Body of pancreas (tissue), 4 donors: Measurements from ENCODE around the gene NUP50. TPM values are rescaled to one million over a fixed set of nuclear protein-coding genes. Genes with fewer than 3 reads are reported as not detected.

Experiments used
- ATAC-seq: fragments of 150-250 bp; one replicate; pipeline ENCODE4 v1.9.1; 2016
- DNase-seq, 4 donors: peaks; one replicate each; pipeline ENCODE4 v3.0.0-alpha.2; 2019
- H3K27ac ChIP-seq, 4 donors: fragments of 200-600 bp; sonication (generic); 1 replicate in 3 of 4; 2 replicates in 1 of 4; pipeline versions ENCODE4 v1.5.1 to v1.6.1; 2016 to 2019; ENCODE audit warnings: mild to moderate bottlenecking in 1 of 4, mixed read lengths in 1 of 4, moderate library complexity in 1 of 4
- H3K27me3 ChIP-seq, 2 donors: fragments of 200-600 bp; sonication (generic); one replicate each; pipeline ENCODE4 v1.6.0; 2016; ENCODE audit warnings: mild to moderate bottlenecking in 1 of 2
- H3K36me3 ChIP-seq, 2 donors: fragments of 200-600 bp; sonication (generic); replicated peaks in 1 of 2; 2 replicates each; pipeline ENCODE4 v1.5.1; 2016; ENCODE audit warnings: low read depth in 2 of 2; ENCODE audit not compliant: insufficient read depth in 1 of 2
- H3K4me1 ChIP-seq: fragments of 200-600 bp; sonication (generic); one replicate; pipeline ENCODE4 v1.6.0; 2016
- H3K4me3 ChIP-seq, 2 donors: fragments of 200-600 bp; sonication (generic); 1 replicate in 1 of 2; 2 replicates in 1 of 2; pipeline ENCODE4 v1.5.1; 2016 to 2019
- H3K9me3 ChIP-seq, 3 donors: fragments of 200-600 bp; sonication (generic); 1 replicate in 2 of 3; 2 replicates in 1 of 3; pipeline ENCODE4 v1.5.1; 2016
- POLR2A ChIP-seq, 3 donors: fragments of 450-650 bp; IDR thresholded peaks; one replicate each; pipeline ENCODE4 v1.6.1; 2016; ENCODE audit warnings: antibody characterized with exemption in 3 of 3, mild to moderate bottlenecking in 2 of 3
- WGBS, 2 donors: methylation state at CpG; one replicate each; pipeline ENCODE4 v1.1.5; 2017; 5-methylcytosine and 5-hydroxymethylcytosine counted together
- intact Hi-C: fragments of 100-400 bp; cut with DNase I; formaldehyde crosslinking; loops from one replicate; pipeline ENCODE4 v1.15.1; 2023
- total RNA-seq, 2 donors: library from RNA; depleted of rRNA; stranded (reverse); fragments of >200 nt; gene quantifications; one replicate each; pipeline ENCODE4 v1.1.0, GENCODE V29; 2016
- TF ChIP-seq, protein P1 (sequence below), 7 experiments: fragments of 450-650 bp in 4 of 7; fragments of 200-600 bp in 3 of 7; sonication (generic) in 3 of 7; IDR thresholded peaks; one replicate each; pipeline ENCODE4 v1.5.1; 2016 to 2019; ENCODE audit warnings: antibody characterized with exemption in 7 of 7

Gene NUP50
- total RNA-seq, 2 donors from 2014 or later: 39.2 to 43.1 TPM

DNA sequence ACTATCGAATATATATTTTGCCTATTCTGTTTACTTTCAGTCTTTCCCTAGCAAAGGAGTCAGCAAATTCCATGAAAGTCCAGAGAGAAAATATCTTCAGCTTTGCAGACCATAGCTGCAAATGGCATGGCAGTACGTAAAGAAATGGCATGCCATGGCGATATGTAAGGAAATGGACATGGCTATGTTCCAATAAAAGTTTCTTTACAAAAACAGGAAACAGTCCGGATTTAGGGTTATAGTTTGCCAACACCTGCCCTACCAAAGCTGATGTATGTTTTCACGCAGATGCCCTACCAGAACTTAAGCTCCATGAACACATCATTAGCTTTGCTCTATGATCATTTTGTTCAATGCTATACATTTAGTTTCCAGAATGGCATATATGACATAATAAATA lies 57.5 kb downstream of the NUP50 start:
- no peak overlapping the region for H3K27ac ChIP-seq
- intact Hi-C loops: no loop called here
- H3K27me3 ChIP-seq: no peaks in the 10 kb centered on the region
- H3K4me1 ChIP-seq: peaks cover 12% of the 10 kb centered on the region
- WGBS, 2 donors: 73 to 78% methylated on average over 5 of the region's 5 CpGs
- DNase-seq (no peak), ATAC-seq (no peak)
- TF ChIP-seq POLR2A (IDR thresholded peaks at IDR 0.05): no peak
- TF ChIP-seq, protein P1, sequence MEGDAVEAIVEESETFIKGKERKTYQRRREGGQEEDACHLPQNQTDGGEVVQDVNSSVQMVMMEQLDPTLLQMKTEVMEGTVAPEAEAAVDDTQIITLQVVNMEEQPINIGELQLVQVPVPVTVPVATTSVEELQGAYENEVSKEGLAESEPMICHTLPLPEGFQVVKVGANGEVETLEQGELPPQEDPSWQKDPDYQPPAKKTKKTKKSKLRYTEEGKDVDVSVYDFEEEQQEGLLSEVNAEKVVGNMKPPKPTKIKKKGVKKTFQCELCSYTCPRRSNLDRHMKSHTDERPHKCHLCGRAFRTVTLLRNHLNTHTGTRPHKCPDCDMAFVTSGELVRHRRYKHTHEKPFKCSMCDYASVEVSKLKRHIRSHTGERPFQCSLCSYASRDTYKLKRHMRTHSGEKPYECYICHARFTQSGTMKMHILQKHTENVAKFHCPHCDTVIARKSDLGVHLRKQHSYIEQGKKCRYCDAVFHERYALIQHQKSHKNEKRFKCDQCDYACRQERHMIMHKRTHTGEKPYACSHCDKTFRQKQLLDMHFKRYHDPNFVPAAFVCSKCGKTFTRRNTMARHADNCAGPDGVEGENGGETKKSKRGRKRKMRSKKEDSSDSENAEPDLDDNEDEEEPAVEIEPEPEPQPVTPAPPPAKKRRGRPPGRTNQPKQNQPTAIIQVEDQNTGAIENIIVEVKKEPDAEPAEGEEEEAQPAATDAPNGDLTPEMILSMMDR (IDR thresholded peaks at IDR 0.05): no peak
- H3K36me3 ChIP-seq: no peaks in the 10 kb centered on the region
- H3K4me3 ChIP-seq: no peak overlapping the region
- H3K9me3 ChIP-seq: no peaks in the 10 kb centered on the region

DNA sequence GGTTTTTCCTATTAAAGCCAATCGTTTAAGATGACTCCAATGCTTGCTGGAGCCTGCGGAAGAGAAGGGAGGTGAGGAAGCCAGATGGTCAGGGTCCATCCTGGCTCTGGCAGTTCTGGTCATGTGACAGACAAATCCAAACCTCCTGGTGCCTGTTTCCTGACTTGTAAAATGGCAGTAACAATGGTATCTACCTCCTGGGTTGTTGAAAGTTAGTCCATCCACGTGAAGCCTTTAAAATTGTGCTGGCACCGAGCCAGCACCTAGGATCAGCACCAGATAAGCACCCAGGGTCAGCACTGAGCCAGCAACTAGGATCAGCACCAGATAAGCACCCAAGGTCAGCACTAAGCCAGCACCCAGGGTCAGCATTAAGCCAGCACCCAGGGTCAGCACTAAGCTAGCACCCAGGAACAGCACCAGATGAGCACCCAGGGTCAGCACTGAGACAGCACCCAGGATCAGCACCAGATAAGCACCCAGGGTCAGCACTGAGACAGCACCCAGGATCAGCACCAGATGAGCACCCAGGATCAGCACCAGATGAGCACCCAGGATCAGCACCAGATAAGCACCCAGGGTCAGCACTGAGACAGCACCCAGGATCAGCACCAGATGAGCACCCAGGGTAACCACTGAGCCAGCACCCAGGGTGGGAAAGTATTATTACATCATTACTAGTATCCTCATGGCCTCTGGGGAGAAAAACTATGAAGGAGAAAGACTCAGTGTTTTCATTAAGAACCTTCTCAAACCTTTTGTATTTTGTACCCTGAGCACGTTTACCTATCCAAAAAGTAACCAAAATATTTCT lies 59.8 kb downstream of the NUP50 start:
- Histone ChIP-seq H3K9me3 (no peaks in the 10 kb centered on the region), H3K27ac (no peak overlapping the region), H3K4me1 (peaks cover 13% of the 10 kb centered on the region), H3K4me3 (no peak overlapping the region), H3K27me3 (no peaks in the 10 kb centered on the region), H3K36me3 (no peaks in the 10 kb centered on the region)
- intact Hi-C loops: no loop called here
- WGBS, 2 donors: 52 to 56% methylated on average over 4 to 5 of the region's 5 CpGs
- DNase-seq: no peak
- no peak for ATAC-seq
- TF ChIP-seq POLR2A (IDR thresholded peaks at IDR 0.05): no peak
- TF ChIP-seq, protein P1 (IDR thresholded peaks at IDR 0.05): no peak

DNA sequence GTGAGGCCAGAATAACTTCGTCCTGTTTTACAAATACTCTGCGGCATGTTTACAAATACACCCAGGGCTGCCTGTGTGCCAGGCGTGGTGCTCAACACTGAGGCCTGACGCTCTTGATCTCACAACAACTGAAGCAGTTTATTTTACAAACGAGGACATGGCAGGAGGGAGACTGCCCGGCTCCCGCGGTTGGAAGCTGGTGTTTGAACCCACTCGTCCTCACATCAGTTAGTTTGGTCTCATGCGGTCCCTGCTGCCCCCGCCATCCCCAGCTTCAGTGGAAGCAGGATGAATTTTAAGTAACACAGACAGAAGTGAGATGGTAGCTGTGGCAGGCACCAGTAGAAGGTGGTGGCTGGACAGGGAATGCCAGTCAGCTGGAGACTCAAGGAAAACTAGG lies 60.6 kb downstream of the NUP50 start:
- peaks cover 13% of the 10 kb centered on the region for H3K4me1 ChIP-seq
- no peak overlapping the region for H3K4me3 ChIP-seq
- DNase-seq: no peak
- H3K9me3 ChIP-seq: no peaks in the 10 kb centered on the region
- intact Hi-C loops: no loop called here
- no peak for ATAC-seq
- TF ChIP-seq, protein P1 (IDR thresholded peaks at IDR 0.05): no peak
- TF ChIP-seq POLR2A (IDR thresholded peaks at IDR 0.05): no peak
- WGBS, 2 donors: 79 to 80% methylated on average over 11 of the region's 11 CpGs
- H3K27ac ChIP-seq: no peak overlapping the region
- H3K27me3 ChIP-seq: no peaks in the 10 kb centered on the region
- H3K36me3 ChIP-seq: no peaks in the 10 kb centered on the region

DNA sequence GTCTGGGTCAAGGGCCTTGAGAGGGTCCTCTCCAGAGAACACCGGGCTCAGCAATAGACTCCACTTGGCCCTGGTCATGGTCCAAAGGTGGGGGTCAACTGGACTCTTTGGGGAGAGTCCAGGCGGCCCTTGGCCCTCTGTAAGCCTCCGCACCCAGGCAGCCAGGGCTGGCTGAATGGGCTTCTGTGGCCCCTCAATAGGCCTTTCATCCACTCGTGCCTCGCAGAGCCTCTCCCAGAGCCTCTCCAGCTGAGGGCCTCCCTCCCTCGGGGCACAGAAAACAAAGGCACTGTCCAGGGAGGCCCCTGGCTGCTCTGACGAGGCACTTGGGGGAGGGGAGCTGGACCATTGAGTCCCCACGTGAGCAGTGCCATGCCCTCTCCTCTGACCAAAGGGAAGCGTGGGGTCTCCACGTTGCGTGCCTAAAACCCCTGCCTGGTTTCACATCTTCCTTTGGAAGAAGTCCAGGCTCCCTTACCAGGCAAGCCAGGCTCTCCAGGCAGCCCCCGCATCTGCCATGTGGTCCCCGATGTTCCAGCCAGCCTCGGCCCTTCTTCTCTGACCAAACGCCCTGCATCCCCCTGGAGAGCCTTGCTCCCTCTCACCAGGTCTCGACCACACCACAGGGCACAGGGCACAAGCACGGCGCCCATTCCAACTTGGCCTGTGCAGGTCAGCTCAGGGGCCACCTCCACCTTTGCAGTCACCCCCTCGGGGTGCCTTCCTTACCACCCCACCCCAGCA lies 61.4 kb downstream of the NUP50 start:
- no peaks in the 10 kb centered on the region for H3K36me3 ChIP-seq
- H3K4me3 ChIP-seq: no peak overlapping the region
- WGBS, 2 donors: 83 to 88% methylated on average over 14 to 19 of the region's 19 CpGs
- no peaks in the 10 kb centered on the region for H3K27me3 ChIP-seq
- DNase-seq: no peak
- H3K9me3 ChIP-seq: no peaks in the 10 kb centered on the region
- H3K27ac ChIP-seq: no peak overlapping the region
- H3K4me1 ChIP-seq: peaks cover 13% of the 10 kb centered on the region
- intact Hi-C loops: no loop called here
- ATAC-seq: peak; percentile 17
- TF ChIP-seq POLR2A (IDR thresholded peaks at IDR 0.05): no peak
- TF ChIP-seq, protein P1 (IDR thresholded peaks at IDR 0.05): no peak
